ENCODE results near the gene WDR35. TPM values are rescaled to one million over a fixed set of nuclear protein-coding genes. Genes with fewer than 3 reads are reported as not detected.

Gene WDR35
- total RNA-seq, 1 donor from 2014 or later, result 16.7 TPM

GRCh38 chr2:19871836-19872235, 118.1 kb downstream of the WDR35 start:
- no peak for DNase-seq (ENCODE audit: low read depth, low spot score)

GRCh38 chr2:19870792-19871191, 119.1 kb downstream of the WDR35 start:
- DNase-seq (ENCODE audit: low read depth, low spot score), result no peak

- no peak for DNase-seq (ENCODE audit: low read depth, low spot score)
Observed at GRCh38 chr2:19868701-19869580, 121.0 kb downstream of the WDR35 start.

GRCh38 chr2:19868224-19868623, 121.7 kb downstream of the WDR35 start:
- no peak for DNase-seq (ENCODE audit: low read depth, low spot score)

- DNase-seq (ENCODE audit: low read depth, low spot score), result no peak
Observed at GRCh38 chr2:19866771-19867170, 123.1 kb downstream of the WDR35 start.

- DNase-seq (ENCODE audit: low read depth, low spot score), result no peak
Observed at GRCh38 chr2:19865151-19865550, 124.8 kb downstream of the WDR35 start.

GRCh38 chr2:19864381-19864780, 125.5 kb downstream of the WDR35 start:
- no peak for DNase-seq (ENCODE audit: low read depth, low spot score)

- no peak for DNase-seq (ENCODE audit: low read depth, low spot score)
Observed at GRCh38 chr2:19863303-19864041, 126.4 kb downstream of the WDR35 start.

- DNase-seq (ENCODE audit: low read depth, low spot score), result no peak
Observed at GRCh38 chr2:19861813-19862212, 128.1 kb downstream of the WDR35 start.

Other genes starting within 250 kb of the WDR35 start
- gene TTC32, start 88.1 kb downstream of the WDR35 start, total RNA-seq, result 6.2 and 6.4 TPM in 2 replicates
- gene MATN3, start 22.6 kb upstream of the WDR35 start, total RNA-seq, result 0.95 and 1.1 TPM in 2 replicates
- 121 and 125 TPM in 2 replicates for gene LAPTM4A, start 61.5 kb upstream of the WDR35 start, total RNA-seq
- 2.3 and 18.3 TPM in 2 replicates for gene SDC1, start 235.0 kb upstream of the WDR35 start, total RNA-seq